Transverse colon (tissue), 4 donors: ENCODE results near the gene STARD3. TPM values are rescaled to one million over a fixed set of nuclear protein-coding genes. Genes with fewer than 3 reads are reported as not detected.

Experiments
- DNase-seq: peaks from one replicate; pipeline ENCODE4 v3.0.0-alpha.2; 2019
- H3K27ac ChIP-seq, 4 donors: fragments of 200-600 bp; sonication (generic); 2 replicates each; pipeline ENCODE4 v1.5.1; 2016 to 2018; ENCODE audit warnings: inconsistent platforms in 4 of 4
- H3K27me3 ChIP-seq: fragments of 200-600 bp; sonication (generic); 2 replicates; pipeline ENCODE4 v1.5.1; 2017; ENCODE audit warnings: inconsistent platforms
- H3K36me3 ChIP-seq, 4 donors: fragments of 200-600 bp; sonication (generic); 2 replicates each; pipeline ENCODE4 v1.5.1; 2017 to 2019; ENCODE audit warnings: inconsistent platforms in 4 of 4
- H3K4me1 ChIP-seq, 4 donors: fragments of 200-600 bp; sonication (generic); 2 replicates each; pipeline ENCODE4 v1.5.1; 2017 to 2020; ENCODE audit warnings: inconsistent platforms in 4 of 4
- H3K4me3 ChIP-seq, 4 donors: fragments of 200-600 bp; sonication (generic); 1 replicate in 1 of 4; 2 replicates in 3 of 4; pipeline versions ENCODE4 v1.5.1 to v1.6.1; 2017 to 2019; ENCODE audit warnings: inconsistent platforms in 4 of 4
- H3K9me3 ChIP-seq, 2 donors: fragments of 200-600 bp; sonication (generic); 2 replicates each; pipeline ENCODE4 v1.5.1; 2017 to 2019; ENCODE audit warnings: inconsistent platforms in 2 of 2
- CTCF ChIP-seq, 5 experiments: fragments of 200-600 bp in 3 of 5; fragments of 450-650 bp in 2 of 5; sonication (generic) in 3 of 5; IDR thresholded peaks; 1 replicate in 2 of 5; 2 replicates in 3 of 5; pipeline ENCODE4 v1.5.1; 2016 to 2017; ENCODE audit warnings: antibody characterized with exemption in 5 of 5, inconsistent platforms in 3 of 5, mild to moderate bottlenecking in 2 of 5, moderate library complexity in 1 of 5
- EP300 ChIP-seq: sonication (generic); formaldehyde crosslinking; IDR thresholded peaks from one replicate; pipeline ENCODE4 v1.6.1; 2017; ENCODE audit warnings: antibody characterized with exemption, low read depth
- POLR2A ChIP-seq: fragments of 450-650 bp; IDR thresholded peaks from one replicate; pipeline ENCODE4 v1.6.1; 2016; ENCODE audit warnings: antibody characterized with exemption, mild to moderate bottlenecking, moderate library complexity
- POLR2AphosphoS5 ChIP-seq, 3 donors: sonication (generic); formaldehyde crosslinking; IDR thresholded peaks; one replicate each; pipeline ENCODE4 v1.6.1; 2016; ENCODE audit warnings: antibody characterized with exemption in 3 of 3
- WGBS, 2 donors: methylation state at CpG; one replicate each; pipeline ENCODE4 v1.1.5; 2018; ENCODE audit warnings: low coverage in 1 of 2; 5-methylcytosine and 5-hydroxymethylcytosine counted together
- in situ Hi-C, 4 donors: fragments of 200-750 bp; cut with MboI; loops; one replicate each; pipeline versions ENCODE4 v1.15.0 to v1.15.1; 2017; ENCODE audit warnings: low sequenced_read_pairs in 3 of 4, low pct_ligation_motif_present in 1 of 4, low pct_unique_long_range_greater_than_20kb in 1 of 4
- intact Hi-C: fragments of 100-400 bp; cut with DNase I; formaldehyde crosslinking; loops from one replicate; pipeline ENCODE4 v1.15.1; 2023; ENCODE audit warnings: low total_unique reads
- total RNA-seq, 4 donors: library from RNA; depleted of rRNA; stranded (reverse); fragments of >200 nt; gene quantifications; one replicate each; pipeline ENCODE4 v1.1.0, GENCODE V29; 2016

The STARD3 gene
- total RNA-seq, 4 donors from 2014 or later: 63.5 to 193 (median 73.2) TPM

DNA sequence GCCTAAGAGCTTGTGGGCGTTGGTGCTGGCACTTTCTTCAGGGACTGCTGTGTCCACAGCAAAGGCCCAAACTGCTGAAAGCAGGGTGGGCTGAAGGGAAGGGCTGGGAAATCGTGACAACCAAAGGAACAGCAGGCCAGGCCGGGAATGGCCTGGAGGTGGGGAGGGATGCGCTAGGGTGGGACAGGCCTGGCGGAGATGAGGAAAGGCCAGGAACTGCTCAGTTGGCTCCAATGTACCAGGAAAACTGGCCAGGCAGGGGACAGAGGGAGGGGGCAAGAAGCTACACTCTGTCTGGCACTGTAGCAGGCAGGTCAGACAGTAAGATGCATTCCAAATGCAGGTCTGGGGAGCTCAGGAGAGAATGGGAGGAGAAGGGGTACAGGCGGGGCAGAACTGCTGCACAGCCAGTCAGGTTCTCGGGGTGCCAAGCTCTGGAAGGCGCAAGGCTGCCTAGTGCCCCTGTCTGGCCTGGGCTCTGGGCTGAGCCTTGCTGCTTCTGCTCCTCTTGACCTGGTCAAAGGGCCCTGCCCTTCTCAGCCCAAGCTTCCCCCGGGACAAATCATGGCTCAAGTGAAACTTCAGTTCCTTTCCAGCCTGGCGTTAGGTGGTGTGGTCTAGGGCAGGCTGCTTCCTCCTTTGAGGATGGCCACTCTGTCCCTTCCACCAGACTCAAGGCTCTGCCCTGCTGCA is 38.6 kb downstream of the STARD3 start:
- H3K9me3 ChIP-seq: no peaks in the 10 kb centered on the region
- no peak for DNase-seq
- no peaks in the 10 kb centered on the region for H3K36me3 ChIP-seq
- 51 to 68% methylated on average over 4 to 10 of the region's 10 CpGs for WGBS, 2 donors
- peak overlapping the region; percentile 65 to 79 (median 70) for H3K27ac ChIP-seq
- no peak overlapping the region for H3K4me3 ChIP-seq
- H3K4me1 ChIP-seq: peaks cover 21 to 64% (median 60%) of the 10 kb centered on the region in 4 donors
- peaks cover 8% of the 10 kb centered on the region for H3K27me3 ChIP-seq
- TF ChIP-seq POLR2A (no peak), EP300 (no peak), POLR2AphosphoS5 (IDR thresholded peaks at IDR 0.05) (no peak), CTCF (IDR thresholded peaks at IDR 0.05) (no peak)
- in situ Hi-C loops: no loop called here
- intact Hi-C loops: no loop called here

DNA sequence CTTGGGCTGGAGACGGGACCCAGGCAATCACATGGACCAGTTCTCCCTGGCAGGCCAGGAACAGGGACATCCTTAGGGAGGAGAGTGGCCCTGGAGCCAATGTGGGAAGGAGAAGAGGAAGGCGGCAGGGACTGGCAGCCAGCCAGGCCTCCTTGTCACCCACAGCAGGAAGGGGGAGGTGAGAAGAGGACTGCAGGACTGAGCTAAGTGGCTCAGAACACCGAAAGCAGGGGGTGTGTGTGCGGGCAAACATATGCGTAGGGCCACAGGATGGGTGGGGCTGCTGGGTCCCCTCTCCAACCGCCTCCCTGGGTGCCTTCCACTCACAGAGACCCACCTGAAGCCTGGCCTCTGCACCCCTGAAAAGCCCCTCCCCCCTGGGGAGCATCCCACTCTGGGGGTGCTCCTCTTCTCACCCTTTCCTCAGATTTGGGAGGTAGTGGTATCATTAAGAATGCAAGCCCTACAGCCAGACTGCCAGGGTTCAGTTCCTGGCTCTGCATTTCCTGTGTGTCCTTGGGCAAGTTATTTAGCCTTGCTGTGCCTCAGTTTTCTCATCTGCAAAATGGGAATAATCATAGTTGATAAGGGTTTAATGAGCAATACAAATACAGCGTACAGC is 39.4 kb downstream of the STARD3 start:
- Histone ChIP-seq H3K9me3 (no peaks in the 10 kb centered on the region), H3K4me3 (no peak overlapping the region), H3K27ac (peak overlapping the region; percentile 65 to 79 (median 70)), H3K4me1 (peaks cover 21 to 63% (median 59%) of the 10 kb centered on the region in 4 donors), H3K27me3 (peaks cover 3% of the 10 kb centered on the region), H3K36me3 (peaks cover 0 to 5% (median 0%) of the 10 kb centered on the region in 4 donors)
- intact Hi-C loops (no loop called here), in situ Hi-C loops (no loop called here)
- no peak for TF ChIP-seq POLR2A
- TF ChIP-seq POLR2AphosphoS5 (IDR thresholded peaks at IDR 0.05): no peak
- no peak for TF ChIP-seq EP300
- TF ChIP-seq CTCF (IDR thresholded peaks at IDR 0.05): no peak
- WGBS, 2 donors: 28 to 55% methylated on average over 2 to 7 of the region's 7 CpGs
- DNase-seq: peak; percentile 81

- Histone ChIP-seq H3K27me3 (no peaks in the 10 kb centered on the region), H3K4me1 (peaks cover 21 to 56% (median 55%) of the 10 kb centered on the region in 4 donors), H3K36me3 (peaks cover 0 to 6% (median 0%) of the 10 kb centered on the region in 4 donors), H3K4me3 (no peak overlapping the region), H3K27ac (peak overlapping the region; percentile 64 to 82 (median 76)), H3K9me3 (no peaks in the 10 kb centered on the region)
- DNase-seq: no peak
- TF ChIP-seq CTCF (IDR thresholded peaks at IDR 0.05) (no peak), POLR2AphosphoS5 (IDR thresholded peaks at IDR 0.05) (no peak), EP300 (no peak), POLR2A (no peak)
- WGBS, 2 donors: 71 to 81% methylated on average over 3 to 8 of the region's 8 CpGs
- intact Hi-C loops (no loop called here), in situ Hi-C loops (no loop called here)
Measured at GRCh38 chr17:39677072-39677471, 40.1 kb downstream of the STARD3 start.

DNA sequence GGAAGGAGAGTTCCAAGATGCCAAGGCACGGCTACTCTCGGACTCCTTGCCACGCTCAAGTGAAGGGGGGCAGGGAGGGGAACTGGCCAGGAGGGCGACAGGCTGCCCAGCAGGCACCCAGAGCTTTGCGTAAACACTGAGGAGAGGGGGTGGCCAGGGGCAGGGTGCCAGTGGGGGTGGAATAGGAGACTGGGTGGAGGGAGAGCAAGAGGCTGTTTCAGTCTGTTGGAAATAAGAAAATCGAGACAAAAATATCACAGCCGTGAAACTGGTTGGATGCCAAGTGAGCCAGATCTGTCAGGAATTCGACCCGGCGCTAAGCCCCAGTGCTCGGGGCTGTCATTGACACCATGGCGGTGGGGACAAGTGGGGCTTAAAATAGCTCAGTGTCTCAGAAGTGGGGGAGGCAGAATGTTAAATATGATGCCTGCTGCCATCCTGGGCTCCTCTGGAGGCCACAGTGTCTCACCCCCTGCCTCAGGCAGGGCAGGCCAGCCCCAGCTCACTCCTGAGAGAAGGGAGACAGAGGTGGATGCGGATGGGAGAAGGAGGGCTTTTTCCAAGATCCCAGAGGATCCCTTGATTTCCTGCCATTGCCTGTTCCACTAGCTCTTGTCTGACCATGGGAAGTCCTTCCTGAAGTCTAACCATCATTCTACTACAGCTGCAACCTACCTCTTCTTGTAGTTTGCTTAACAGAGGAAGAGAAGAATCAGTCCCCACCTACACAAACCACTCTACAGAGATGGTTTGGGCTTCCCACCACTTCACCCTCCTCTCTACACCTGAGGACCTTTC is 40.8 kb downstream of the STARD3 start:
- H3K36me3 ChIP-seq: peaks cover 0 to 6% (median 0%) of the 10 kb centered on the region in 4 donors
- no peaks in the 10 kb centered on the region for H3K27me3 ChIP-seq
- peak overlapping the region; percentile 64 to 82 (median 76) for H3K27ac ChIP-seq
- H3K9me3 ChIP-seq: no peaks in the 10 kb centered on the region
- in situ Hi-C loops (no loop called here), intact Hi-C loops (no loop called here)
- no peak overlapping the region for H3K4me3 ChIP-seq
- DNase-seq: no peak
- peaks cover 21 to 52% (median 51%) of the 10 kb centered on the region in 4 donors for H3K4me1 ChIP-seq
- WGBS, 2 donors: 68 to 70% methylated on average over 6 to 13 of the region's 13 CpGs
- TF ChIP-seq CTCF (IDR thresholded peaks at IDR 0.05) (no peak), POLR2A (no peak), EP300 (no peak), POLR2AphosphoS5 (IDR thresholded peaks at IDR 0.05) (no peak)
